AG20443 (cell line): ENCODE measurements around the gene CLASP1.

Experiments used
- DNase-seq: peaks from one replicate; pipeline ENCODE4 v3.0.0; 2012; ENCODE audit warnings: low spot score, mixed read lengths

The CLASP1 gene

DNA sequence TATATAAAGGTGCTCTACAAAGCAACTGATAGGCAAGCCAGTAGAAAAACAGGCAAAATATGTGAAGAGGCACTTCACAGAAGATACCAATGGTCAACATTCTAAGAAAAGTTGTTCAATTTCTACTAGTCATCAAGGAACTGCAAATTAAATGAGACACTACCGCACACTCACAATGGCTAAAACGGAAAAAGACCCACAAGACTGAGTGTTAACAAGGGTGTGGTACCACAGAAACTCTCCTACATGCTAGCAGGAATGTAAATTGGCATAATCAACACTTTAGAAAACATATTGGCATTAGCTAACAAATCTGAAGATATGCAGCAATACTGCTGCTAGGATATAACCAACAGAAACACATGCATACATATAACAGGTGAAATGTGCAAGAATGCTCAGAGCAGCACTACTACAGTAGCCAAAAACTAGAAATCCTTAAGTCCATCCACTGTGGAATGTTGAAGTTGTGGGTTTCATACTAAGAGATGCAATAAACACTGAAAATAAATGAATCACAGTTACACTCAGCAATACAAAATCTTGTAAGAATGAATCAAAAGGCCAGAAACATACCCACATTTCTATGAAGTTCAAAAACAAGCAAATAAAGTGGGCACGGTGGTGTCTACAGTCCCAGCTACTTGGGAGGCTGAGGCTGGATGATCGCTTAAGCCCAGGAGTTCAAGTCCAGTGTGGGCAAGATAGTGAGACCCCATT lies 109.4 kb downstream of the CLASP1 start:
- DNase-seq: no peak

DNA sequence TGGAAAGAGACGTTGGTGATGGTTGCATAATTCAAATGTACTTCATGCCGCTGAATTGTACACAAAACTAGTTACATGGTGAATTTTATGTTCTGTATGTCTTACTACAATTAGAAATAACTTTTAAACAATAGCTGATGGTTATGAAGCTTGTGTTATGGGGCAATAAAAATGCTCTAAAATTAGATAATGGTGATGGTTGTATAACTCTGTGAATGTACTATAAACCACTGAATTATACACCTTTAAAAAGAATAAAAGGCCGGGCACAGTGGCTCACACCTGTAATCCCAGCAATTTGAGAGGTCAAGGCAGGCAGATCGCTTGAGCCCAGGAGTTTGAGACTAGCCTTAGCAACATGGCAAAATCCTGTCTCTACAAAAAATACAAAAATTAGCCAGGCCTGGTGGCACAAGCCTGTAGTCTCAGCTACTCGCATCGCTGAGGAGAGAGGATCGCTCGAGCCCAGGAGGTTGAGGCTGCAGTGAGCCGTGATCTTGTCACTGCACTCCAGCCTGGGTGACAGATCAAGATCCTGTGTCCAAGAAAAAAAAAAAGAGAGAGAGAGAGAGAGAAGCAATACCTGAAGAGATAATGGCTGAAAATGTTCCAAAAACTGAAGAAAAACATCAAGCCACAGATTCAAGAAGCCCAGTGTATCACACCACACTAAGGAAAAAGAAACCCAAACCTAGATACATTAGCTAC lies 112.3 kb downstream of the CLASP1 start:
- no peak for DNase-seq

DNA sequence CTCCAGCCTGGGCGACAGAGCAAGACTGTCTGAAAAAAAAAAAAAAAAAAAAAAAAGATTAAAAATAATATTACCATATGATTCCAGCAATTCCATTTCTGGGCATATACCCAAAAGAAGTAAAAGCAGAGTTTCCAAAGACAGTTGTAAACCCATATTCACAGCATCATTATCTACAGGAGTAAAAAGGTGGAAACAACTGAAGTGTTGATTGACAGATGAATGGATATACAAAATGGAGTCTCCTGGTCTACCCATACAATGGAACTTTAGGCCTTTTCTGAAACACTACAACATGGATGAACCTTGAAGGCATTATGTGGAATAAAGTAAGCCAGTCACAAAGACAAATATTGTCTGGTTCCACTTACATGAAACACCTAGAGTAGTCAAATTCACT lies 112.9 kb downstream of the CLASP1 start:
- DNase-seq: no peak

DNA sequence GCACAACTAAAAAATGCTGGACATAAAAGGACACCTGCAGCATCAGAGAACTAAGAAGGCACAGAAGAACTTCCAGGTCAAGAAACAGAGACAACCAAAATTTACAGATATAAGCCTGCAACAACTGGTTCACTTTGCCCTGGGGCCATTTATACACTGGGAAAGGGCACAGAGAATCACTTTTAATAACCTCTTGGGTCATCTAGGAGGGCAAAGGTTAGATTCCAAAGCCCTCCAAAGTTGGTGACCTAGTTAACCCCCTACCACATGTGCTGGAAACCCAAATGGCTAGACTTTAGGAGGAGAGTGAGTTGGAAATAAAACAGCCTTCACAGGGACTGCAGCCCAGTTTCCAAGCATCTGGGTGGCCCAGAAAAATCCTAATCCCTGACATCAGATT lies 115.3 kb downstream of the CLASP1 start:
- DNase-seq: no peak

DNA sequence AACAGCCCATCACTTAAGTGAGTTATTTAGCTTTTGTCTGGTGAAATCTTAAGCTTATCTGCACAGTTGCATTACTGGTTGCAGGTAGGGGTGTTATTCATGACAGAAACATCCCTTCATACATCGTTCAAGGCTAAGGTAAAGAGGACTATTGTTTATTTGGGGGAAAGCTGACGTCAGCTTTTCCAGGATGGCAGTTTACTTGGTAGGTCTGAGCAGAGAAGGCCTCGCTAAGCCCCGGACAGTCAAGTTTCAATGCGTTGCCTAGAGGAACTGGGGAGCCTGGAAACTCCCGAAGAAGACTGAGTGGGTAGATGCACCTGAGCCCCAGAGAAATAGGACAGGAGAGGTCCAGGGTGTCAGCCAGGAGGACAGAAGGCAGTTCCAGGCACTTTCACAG lies 116.4 kb downstream of the CLASP1 start:
- no peak for DNase-seq

DNA sequence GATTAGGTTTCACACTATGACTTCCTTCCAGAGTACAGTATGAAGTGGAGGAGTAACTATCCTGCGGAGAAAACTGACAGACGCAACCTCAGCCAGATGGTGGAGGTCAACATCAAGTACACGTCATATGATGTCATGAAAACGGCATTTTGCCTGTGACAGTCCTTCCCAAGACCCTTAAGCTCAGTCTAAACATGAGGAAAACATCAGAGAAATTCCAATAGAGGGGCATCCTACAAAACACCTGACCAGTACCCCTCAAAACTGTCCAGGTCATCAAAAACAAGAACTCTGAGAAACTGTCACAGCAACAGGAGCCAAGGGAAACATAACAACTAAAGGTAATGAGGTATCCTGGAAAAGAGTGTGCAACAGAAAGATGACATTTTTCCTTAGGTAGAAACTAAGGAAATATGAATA lies 116.9 kb downstream of the CLASP1 start:
- DNase-seq: peak; percentile 12

DNA sequence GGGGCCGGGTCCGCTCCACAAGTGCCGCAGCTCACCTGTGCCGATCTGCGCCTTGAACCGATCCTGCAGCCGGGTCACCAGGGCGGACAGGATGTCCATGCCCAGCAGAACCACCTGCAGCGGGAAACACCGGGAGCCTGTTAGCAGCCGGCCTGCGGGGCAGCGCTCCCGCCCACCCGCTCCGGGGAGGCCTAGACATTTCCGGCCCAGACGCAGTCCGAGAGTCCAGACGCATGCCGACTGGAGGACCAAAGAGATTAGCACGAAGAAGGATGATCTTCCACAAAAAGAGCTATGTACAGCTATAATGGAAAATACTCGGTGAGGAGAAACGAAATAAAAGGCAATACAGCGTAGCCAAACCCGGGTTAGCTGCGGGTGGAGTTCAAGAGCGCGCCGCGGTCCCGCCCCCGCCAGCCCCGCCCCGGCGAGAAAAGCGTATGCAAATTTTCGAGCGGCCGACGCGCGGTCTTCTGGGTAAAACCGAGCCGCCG lies 119.0 kb downstream of the CLASP1 start:
- DNase-seq: peak; percentile 90

DNA sequence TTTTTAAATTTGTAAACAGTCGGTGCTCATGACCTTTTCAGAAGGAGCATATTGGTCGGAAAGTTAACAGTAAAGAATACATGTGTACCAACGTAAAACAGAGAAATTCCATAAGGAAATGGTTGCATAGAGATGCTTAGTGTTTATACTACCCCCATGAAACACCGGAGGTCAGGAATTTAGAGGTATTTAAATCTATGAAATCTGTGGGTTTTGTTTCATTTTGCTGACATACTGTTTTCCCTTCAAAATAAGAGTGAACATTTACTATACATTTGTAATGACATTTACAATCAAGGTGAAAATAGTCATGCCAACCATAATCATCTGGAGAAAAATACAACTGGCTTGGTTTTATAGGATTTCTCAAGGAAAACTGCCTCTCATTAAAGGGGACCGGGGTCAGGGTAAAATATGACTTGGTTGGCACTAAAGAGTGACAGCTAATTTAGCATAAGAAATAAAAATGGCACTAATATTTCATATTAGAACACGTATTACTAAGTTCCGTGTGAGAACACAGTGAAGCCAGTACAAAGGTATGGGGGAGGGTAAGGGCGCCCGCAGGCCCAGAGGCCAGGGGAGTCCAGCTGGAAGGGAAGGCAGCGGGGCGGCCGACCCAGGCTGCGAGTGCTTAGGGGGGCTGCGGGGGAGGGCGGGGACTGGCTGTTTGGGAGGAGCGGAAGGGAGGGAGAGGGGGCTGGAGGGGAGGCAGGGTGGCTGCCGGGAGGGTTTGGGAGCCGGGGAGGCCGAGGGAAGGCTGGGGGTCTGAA lies 119.6 kb downstream of the CLASP1 start:
- peak; percentile 69 for DNase-seq

DNA sequence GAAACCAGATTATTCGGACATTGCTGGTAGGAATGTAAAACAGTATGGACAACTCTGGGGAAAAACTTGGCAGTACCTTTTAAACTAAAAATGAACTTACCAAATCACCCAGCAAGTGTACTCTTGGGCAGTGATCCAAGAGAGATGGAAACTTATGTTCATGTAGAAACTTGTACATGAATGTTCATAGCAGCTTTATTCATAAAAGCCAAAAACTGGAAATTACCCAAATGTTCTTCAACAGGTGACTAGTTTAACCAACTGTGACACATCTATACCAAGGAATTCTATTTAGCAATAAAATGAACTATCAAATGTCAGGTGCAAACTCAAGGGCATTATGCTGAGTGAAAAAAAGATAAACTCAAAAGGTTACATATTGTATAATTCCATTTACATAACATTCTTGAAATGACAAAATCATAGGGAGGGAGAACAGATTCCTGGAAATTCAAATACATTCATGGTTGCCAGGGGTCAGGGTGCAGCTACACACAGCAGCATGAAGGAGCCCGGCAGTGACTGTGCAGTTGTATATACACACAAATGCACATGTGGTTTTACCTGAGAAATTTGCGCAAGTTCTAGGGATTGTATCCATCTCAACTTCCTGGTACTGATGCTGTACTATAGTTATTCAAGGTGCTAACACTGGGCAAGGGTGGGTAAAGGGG lies 122.1 kb downstream of the CLASP1 start:
- DNase-seq: no peak

DNA sequence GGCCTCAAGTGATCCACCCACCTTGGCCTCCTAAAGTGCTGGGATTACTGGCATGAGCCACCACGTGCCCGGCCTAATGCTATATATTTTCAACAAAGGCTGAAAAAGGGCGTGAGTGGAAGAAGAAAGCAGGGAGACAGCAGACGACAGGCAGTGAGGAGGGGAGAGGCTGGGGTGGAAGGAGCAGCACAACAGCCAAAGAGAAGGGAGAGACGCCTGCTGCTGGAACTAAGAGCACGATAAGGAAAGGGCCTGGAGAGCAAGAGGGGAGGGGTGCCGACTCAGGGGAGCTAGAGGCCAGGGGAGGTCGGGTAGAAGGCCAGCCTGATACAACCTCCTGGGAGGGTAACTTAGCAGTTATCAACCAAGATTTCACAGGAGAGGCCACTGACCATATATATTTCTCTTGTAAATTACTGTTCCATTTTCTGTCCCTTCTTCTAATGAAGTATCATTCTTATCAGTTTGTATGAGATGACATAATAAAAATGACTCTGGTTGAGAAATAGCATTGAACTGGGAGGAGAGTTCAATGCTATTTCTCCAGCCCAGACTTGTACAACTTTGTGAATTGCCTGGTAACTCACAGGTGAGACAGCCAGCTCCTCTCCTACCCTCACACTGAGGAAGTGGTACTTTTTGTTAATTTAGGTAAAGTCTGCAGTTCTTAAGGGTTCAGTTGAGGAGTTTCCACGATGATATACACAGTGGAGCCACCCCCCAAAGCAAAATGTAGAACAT lies 124.4 kb downstream of the CLASP1 start:
- DNase-seq: no peak

DNA sequence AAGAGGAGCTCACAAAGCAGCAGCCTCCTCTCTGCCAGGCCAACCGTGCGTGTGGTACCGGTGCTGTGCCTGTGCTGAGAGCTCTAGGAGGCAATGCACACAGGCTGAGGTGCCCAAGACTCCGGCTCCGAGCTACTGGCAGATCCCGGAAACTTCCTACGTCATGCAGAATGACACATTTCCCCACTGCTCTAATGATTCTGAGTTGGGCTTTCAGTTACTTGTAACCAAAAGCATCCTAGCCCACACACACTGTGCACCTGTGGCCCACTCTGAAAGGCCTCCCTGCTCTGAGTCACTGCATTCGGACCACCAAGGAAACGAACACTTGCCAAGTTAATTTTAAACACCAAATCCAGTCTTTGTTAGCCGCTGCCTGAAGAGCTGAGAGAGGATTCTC lies 127.9 kb downstream of the CLASP1 start:
- DNase-seq: no peak

DNA sequence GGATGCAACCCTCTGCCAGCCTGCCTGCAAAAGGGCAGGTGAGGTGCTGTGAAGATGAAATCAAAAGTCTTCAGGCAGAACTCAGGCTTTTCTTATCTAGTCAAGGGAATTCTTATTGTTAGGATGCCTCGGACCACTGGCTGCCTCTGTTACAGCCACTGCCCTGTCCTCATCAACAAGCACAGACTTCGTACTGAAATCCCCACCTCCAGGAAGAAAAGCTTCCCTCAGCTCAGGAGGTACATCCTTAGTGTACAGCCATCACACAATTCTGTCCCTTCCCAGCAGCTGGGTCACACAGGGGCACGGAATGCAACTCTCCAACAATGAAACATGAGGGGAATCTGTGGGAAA lies 128.6 kb downstream of the CLASP1 start:
- DNase-seq: no peak

DNA sequence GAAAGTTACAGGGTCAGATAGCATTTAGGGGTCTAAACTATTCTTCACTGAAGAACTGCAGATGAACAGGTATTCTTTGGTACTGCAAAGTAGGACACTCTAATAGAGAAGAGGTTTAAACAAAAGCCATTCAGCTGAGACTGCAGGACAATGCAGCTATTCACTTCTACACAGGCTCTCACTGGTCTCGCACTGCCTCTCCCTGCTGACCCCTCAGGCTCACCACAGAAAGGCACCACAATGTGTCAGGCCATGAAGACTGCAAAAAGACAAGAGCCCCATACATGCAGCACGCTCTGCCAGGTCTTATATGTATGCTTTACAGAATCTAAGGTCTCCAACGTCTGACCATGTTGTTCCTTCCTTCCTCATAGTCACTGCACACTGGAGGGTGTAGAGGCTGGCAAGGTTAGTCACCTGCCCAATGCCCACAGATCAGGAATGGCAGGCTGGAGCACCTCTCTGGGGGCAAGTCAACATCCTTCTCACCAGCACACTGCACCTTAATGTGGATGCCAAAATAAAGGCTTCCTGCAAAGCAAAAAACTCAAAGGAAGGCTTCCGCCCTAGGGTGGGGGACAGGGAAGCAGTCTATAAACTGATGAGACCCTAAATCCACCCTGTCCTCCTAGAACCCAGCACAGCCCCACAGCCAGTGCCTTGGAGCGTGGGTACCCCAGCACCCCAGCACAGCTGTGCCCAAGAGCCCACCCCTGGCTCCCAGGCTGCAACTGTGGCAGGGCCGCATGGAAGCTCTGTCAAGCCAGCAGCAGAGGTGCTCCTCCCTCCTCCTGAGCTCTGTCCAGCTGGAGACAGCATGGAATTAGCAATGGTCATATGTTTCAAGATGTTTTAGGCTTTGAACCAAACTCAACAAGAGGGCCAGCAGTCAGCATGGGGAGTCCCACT lies 129.3 kb downstream of the CLASP1 start:
- DNase-seq: peak; percentile 18

DNA sequence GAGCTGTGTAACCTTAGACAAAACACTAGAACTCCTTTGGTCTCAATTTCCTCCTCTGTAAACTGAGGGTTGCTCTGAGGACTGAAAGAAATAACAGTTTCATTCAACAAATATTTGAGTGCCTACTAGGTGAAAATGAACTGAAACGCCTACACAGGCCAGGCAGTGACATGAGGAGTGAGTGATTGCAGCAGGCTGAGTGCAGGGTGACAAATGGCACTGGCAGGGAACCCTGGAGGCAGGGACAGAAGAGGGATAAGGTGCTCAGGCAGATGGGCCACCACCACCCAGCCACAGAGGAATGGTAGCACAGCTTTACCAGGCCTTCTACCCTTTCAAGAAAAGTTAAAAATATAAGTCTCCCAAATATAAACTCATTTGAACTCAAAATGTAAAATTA lies 130.1 kb downstream of the CLASP1 start:
- no peak for DNase-seq

DNA sequence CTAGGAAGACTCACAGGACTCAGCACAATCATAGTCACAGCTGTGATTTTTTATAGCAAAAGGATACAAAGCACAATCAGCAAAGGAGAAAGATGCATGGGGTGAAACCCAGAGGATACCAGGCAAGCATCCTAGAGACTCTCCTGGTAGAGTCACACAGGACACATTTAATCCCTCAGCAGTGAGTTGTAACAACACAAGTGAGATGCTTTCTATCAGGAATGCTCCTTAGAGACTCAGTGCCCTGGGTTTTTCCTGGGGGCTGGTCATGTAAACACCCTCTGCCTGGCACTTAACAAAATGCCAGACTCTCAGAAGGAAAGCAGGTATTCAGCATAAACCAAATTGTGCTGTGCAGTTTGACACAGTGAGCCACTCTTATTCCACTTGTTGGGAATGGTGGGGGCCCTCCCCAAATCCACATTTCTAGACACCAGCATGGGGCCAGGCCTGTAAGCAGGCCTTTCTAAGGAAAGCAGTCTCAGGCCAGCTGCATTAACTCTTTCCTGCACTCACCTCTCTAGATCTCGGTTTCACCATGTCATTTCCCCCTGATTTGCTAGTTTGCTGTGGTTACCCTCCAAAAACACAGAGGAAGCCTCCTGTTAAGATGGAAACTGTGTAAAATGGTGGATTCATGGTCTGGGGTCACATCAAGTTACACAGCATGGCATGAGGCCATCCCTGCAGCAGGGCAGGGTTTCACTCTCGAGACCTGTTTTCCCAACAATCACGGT lies 135.5 kb downstream of the CLASP1 start:
- no peak for DNase-seq

DNA sequence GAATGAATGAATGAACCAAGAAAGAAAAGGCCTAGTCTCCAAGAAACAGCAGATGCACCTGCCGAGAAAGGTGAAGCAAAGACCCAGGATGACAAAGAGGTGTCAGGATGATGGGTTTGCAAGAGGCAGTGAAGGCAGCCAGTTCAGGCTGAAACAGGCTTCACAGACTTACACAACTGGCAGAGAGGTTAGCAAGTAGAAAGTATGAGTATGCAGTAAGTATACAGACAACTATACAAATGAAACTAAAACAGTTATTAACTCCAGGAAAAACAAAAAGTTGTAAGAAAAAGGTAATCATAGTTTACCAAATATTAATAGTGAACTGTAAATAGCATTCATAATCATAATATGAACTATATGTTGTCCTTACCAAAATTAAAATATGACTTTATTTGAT lies 138.4 kb downstream of the CLASP1 start:
- DNase-seq: no peak

DNA sequence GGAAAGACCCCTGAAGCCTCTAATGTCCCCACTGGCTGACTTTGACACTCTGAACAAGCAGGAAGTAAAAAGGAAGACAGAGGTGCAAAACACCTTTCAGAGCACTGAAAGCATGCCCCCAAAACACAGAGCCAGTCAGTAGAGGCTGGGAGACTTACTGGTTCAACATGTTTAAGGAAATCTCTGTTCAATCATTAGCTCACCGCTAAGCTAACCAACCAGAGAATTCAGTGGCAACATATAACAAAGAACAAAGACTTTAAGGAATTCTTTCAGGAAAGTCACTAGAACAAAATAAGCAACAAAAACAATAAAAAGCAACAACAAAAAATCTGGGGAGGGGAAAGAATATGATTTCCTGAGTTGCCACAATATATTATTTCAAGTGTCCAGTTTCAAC lies 142.6 kb downstream of the CLASP1 start:
- no peak for DNase-seq

DNA sequence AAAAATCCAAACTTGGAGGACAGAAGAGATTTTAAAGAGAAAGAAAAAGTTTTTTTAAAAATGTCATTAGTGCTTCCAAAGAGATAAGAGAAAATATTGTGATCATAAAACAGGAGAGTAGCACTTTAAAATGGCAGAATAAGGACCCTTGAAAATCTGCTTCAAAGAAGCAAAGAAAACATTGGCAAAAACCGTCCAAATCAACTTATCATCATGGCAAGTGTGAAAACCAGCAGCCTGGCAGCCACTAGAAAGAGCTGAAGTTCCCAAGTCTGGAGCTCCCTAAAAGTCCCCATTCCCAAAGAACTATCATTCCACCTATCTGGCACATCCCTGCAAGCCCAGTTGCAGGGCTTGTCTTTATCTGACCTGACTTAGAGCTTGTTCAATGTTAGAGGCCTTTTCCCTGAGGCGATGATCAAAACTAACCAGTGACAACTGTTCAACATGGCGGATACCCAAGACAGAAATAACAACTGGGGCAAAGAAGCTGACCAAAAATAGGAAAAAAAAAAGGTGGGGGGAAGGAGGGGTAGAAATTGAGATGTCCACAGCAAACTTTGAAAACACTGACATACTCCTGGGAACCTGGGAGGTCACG lies 143.2 kb downstream of the CLASP1 start:
- DNase-seq: no peak

DNA sequence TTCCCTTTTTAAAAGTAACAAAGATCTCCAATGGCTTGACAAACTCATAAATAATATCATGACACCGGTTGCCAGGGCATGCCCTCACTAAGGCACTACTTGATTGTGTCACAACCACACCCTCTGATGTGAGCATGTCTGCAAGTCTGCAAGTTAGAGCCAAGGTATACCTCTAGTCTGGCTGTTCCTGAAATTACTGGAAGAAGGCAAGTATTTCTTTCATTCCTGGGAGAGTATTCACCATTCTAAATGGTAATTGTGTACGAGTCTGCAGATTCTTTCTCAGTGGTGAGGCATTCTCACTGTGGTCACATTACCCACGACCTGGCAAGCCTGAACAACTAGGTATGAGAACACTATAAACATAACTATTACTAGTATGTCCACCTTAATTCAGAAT lies 144.3 kb downstream of the CLASP1 start:
- peak; percentile 69 for DNase-seq

DNA sequence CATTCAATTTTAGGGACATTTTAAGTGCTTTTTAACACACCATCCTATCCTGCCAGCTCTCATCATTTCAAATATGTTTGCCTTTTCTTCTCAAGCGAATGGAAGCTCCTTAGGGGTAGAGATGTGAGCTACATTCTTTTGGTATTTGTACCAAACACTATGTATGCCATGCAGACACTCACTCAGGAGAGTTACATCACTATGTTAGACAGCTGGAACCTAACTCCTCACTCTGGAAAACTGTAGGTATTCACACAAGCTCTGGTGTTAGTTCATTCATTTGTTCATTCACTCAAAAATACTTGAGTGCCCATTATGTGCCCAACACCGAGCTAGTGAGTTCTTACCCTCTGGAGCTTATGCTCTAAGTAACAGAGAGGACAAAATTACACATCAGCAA lies 144.9 kb downstream of the CLASP1 start:
- DNase-seq: no peak
